Measurements from ENCODE around the gene CD151.

GRCh38 chr11:804599-804964 is 28.2 kb upstream of the CD151 start:
- no peak for TF ChIP-seq EZH2 (IDR thresholded peaks at IDR 0.05)
- TF ChIP-seq POLR2AphosphoS5 (IDR thresholded peaks at IDR 0.05; ENCODE audit: borderline replicate concordance, low read depth, low read length) = no peak; the same call in 1 of the 2 replicates

All from SK-N-MC (cell line).